SK-N-SH treated with all-trans-retinoic acid at 6 μM for 48 hours (cell line): ENCODE measurements around the gene CCR6.

Experiments
- ZNF70 ChIP-seq: fragments of 450-650 bp; formaldehyde crosslinking; IDR thresholded peaks from 2 replicates; pipeline ENCODE4 v1.5.0; 2020; ENCODE audit warnings: mild to moderate bottlenecking, moderate library complexity
- TF ChIP-seq, protein P1 (sequence below): fragments of 250-450 bp; sonication (Bioruptor Pico); IDR thresholded peaks from 2 replicates; pipeline ENCODE4 v1.5.1; 2021; ENCODE audit warnings: mild to moderate bottlenecking, moderate library complexity
- TF ChIP-seq, protein P2 (sequence below): fragments of 250-450 bp; sonication (Bioruptor Pico); IDR thresholded peaks from 2 replicates; pipeline ENCODE4 v1.5.1; 2020; ENCODE audit warnings: low read depth, mild to moderate bottlenecking, moderate library complexity
- TF ChIP-seq, protein P3 (sequence below): fragments of 250-450 bp; sonication (Bioruptor Pico); IDR thresholded peaks from 2 replicates; pipeline ENCODE4 v1.8.0; 2020; ENCODE audit warnings: mild to moderate bottlenecking, moderate library complexity, borderline replicate concordance

DNA sequence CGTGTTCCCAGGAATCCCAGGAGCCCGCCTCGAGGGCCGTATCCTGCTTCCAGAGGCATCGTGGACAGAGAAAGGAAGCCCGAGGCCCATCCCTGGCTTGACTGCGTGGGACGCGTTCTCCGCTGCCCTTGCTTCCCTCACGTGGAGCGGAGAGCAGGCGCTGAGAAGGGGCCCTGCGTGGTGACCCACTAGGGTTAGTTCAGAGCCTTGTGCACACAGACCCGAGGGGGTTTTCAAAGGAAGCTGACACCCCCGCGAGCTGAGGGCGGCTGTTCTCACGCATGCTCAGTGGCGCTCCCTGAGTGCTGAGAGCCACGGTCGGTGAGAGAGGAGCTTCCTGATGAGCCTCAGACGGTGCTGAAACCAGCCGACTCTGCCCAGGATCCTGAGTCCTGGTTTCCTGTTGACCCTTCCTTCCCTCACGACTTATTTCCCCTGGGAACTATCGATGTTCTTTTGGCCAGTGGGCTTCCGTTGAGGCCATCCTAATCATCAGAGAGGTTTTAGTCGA is 28.9 kb upstream of the CCR6 start:
- TF ChIP-seq, protein P1, sequence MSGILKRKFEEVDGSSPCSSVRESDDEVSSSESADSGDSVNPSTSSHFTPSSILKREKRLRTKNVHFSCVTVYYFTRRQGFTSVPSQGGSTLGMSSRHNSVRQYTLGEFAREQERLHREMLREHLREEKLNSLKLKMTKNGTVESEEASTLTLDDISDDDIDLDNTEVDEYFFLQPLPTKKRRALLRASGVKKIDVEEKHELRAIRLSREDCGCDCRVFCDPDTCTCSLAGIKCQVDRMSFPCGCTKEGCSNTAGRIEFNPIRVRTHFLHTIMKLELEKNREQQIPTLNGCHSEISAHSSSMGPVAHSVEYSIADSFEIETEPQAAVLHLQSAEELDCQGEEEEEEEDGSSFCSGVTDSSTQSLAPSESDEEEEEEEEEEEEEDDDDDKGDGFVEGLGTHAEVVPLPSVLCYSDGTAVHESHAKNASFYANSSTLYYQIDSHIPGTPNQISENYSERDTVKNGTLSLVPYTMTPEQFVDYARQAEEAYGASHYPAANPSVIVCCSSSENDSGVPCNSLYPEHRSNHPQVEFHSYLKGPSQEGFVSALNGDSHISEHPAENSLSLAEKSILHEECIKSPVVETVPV (CRISPR knock-in tag) = no peak
- TF ChIP-seq, protein P2, sequence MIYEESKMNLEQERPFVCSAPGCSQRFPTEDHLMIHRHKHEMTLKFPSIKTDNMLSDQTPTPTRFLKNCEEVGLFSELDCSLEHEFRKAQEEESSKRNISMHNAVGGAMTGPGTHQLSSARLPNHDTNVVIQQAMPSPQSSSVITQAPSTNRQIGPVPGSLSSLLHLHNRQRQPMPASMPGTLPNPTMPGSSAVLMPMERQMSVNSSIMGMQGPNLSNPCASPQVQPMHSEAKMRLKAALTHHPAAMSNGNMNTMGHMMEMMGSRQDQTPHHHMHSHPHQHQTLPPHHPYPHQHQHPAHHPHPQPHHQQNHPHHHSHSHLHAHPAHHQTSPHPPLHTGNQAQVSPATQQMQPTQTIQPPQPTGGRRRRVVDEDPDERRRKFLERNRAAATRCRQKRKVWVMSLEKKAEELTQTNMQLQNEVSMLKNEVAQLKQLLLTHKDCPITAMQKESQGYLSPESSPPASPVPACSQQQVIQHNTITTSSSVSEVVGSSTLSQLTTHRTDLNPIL (CRISPR knock-in tag) = no peak
- TF ChIP-seq, protein P3, sequence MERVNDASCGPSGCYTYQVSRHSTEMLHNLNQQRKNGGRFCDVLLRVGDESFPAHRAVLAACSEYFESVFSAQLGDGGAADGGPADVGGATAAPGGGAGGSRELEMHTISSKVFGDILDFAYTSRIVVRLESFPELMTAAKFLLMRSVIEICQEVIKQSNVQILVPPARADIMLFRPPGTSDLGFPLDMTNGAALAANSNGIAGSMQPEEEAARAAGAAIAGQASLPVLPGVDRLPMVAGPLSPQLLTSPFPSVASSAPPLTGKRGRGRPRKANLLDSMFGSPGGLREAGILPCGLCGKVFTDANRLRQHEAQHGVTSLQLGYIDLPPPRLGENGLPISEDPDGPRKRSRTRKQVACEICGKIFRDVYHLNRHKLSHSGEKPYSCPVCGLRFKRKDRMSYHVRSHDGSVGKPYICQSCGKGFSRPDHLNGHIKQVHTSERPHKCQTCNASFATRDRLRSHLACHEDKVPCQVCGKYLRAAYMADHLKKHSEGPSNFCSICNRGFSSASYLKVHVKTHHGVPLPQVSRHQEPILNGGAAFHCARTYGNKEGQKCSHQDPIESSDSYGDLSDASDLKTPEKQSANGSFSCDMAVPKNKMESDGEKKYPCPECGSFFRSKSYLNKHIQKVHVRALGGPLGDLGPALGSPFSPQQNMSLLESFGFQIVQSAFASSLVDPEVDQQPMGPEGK (CRISPR knock-in tag) = no peak
- TF ChIP-seq ZNF70 (CRISPR knock-in tag) = no peak
